GM19455 (cell line): ENCODE data around the gene ATP8A1.
"Not testable (repeated sequence)": the region's sequence is repeated elsewhere in the genome, so short reads cannot be mapped to it uniquely, and the experiment has no call there.

Experiments used
- ATAC-seq: cut with Tn5 transposase; IDR thresholded peaks from one replicate; pipeline ENCODE4 v1.9.1; 2021; ENCODE audit not compliant: unreplicated experiment

Gene ATP8A1

DNA sequence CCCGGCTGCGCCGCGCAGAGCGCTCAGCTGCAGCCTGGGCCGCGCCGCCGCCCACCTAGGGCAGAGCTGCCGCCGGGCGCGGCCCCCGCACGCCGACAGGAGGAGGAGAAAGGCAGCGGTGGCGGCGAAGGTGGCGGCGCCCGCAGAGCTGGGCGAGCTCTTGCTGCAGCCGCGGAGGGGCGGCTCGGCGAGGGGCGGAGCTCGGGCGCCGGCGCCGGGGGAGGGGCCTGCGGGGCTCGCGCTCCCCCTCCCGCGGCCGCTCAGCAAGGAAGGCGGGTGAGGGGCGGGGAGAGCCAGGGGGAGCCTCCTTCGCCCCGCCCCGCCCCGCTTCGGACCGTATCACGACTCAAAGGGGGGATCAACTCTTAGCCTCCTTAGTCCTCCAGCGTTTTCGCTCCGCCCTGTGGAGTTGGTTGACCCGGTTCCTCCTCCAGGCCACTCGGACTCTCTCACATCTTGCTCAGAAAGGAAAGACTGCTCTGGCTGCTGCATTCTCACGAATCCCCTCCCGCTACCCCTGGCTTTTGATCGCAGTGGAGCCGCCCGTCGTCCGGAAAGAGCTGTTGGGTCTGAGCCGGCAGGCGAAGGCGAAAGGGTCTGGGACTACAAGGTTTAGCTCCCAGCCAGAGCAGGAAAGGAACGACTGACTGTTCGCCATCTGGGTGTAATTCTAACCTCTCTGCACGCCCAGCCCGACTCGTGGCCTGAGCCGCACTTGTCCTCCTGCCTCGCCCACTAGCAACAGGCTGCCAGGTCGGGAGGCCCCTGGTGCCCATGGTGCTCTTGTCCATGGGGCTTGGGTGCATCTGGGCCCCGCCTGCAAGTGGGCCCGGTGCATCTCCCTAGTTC lies at the start of gene ATP8A1:
ATP8A1 (minus strand) TSS at position 162 of the 849 bp plus-strand sequence. CDS start 232 bp downstream, outside the sequence.
- peak; percentile 74 for ATAC-seq

DNA sequence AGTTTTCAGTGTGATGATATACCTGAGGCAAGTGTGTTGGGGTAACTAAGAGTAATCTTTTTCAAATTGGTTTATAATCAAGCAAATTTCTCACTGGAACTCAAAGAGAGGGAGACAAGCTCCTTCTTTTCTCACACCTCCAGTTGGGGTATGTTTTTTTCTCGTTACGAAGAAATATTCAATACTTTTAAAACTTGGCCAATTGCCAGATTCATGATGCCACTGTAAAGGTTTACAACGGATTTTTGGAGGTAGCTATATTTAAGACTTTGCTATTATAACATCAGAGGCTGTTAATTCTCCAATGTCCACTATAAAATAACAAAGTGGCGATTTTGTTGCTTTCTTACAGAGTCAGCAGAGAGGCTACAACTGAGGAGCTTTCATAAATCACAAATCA lies 49.2 kb upstream of the ATP8A1 start:
- no peak for ATAC-seq

DNA sequence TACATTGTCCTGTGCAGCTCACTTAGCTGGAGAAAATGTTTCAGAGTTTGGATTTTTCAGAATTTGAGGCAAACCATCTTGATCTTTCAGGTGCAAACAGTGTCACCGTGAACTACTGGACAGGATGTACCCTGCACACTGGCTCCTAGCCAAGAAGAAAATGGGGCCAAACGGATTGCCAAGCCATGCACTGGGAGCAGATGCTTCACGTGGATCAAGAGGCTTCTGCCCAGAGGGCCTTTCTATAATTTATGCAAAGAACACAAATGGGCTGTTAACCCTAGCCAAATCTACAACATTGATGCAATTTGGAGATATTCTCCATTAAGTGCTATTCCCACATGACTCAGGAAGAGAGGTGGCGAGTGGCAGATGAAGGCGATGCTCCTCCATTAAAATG lies 46.9 kb upstream of the ATP8A1 start:
- no peak for ATAC-seq

DNA sequence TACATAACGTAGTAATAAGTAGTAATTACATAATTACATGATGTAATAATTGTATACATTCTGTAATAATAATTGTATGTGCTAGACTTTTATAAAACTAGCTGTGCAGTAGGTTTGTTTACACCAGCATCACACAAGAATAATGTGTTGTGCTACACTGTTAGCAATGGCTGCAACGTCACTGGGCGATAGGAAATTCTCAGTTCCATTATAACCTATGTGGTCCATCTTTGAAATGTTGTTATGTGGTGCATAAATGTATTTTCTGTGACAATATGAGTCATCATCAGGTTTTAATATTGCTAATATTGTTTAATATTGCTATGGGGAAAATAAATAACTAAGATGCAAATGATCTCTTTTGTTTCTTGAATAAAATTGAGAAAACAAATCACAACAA lies 46.0 kb upstream of the ATP8A1 start:
- ATAC-seq, result no peak

DNA sequence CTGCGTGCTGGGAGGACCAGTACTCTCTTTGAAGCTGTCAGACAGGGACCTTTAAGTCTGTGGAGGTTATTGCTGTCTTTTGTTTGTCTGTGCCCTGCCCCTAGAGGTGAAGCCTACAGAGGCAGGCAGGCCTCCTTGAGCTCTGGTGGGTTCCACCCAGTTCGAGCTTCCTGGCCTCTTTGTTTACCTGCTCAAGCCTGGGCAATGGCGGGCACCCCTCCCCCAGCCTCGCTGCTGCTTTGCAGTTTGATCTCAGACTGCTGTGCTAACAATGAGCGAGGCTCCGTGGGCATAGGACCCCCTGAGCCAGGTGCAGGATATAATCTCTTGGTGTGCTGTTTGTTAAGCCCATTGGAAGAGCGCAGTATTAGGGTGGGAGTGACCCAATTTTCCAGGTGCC lies 44.9 kb upstream of the ATP8A1 start:
- not testable (repeated sequence) for ATAC-seq

DNA sequence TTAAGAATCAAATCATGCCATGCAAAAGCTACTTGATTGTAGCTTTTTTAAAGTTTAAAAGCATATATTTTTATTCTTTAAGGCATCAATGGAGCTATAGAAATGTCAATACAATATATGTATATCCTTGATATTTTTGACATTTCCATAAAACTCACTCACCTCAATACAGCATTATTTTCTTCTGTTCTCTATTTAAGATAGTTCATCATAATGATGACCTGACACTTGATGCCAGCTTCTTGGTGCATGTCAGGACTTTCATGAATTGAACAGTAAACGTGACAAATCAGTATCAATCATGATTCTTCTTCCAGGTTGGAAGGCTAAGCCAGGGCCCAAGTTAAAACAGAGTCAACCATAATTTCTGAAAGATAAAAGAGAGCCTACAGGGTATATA lies 33.6 kb upstream of the ATP8A1 start:
- ATAC-seq, result no peak

DNA sequence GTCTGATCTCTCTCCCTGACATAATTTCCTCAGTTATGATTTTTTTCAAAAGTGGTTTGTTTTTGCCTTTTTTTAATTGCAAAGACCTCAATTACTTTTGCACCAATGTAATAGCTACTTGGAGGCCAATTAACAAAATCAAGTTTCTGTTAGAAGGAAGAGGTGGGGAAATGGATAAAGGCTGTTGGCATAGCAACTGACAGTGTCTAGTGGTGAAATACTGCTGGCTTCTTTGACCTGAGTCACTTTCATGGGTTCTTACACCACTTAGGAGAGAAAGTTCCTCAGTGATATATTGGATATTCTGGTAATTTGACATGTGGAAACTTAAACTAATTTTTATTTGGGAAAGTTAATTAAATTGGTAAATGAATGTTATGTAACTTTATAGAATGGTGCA lies 26.5 kb upstream of the ATP8A1 start:
- ATAC-seq, result no peak

DNA sequence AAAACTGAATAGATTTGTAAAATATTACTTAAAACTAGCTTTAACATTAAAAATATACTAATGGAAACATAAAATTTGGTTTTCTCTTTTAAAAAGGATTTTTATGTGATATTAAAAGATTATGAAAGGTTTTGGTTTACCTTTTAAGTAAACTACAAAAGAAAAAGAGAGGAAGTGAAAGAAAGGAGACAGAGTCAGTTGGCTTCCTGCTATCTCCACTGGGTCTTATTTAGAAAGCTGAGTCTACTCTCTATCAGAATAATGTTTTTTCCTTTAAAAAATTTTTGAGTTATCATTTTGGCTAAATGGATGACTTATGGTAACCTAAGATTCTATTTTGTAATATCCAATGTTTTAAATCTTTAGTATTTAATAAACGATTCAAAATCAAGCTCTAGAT lies 21.6 kb upstream of the ATP8A1 start:
- no peak for ATAC-seq

DNA sequence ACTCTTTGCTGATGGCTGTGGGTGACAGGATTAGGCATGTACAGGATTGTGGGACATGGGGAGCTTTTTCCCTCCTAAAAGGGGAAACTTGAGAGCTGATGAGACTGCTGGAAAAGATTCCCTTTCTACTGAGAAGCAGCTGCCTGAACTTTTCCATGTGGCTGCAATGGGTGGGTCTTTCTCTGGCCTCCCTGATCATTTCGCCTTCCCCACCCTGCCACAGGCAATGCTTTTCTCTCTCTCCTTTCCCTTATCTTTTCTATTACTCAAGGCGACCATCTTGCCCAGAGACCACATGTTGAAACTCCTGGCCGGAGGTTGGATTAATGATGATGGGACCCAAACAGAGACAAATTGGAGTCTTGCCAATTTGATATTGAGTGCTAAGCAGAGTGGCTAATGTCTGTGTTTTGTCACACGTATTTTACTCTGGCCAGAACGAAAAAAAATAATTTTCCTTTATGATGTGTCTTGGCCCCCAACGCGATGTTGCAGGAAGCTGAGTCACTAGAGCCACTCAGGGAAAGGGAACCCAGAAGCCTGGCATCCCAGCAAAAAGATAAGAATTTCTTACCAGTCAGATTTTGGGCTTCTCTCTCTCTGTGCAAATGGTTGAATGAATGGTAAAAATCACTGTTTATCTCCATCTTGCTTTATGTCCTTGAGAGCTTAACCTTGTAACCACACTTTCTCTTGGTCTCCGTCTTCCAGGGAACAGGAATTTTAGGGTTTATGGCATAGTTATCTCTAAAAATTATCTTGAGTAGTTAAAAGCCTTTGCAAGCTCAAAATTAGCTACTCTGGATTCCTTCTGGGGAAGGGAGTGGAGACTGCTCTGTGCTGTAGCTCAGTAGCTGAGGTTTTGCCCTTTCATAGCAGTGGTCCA lies 19.4 kb upstream of the ATP8A1 start:
- ATAC-seq, result no peak

DNA sequence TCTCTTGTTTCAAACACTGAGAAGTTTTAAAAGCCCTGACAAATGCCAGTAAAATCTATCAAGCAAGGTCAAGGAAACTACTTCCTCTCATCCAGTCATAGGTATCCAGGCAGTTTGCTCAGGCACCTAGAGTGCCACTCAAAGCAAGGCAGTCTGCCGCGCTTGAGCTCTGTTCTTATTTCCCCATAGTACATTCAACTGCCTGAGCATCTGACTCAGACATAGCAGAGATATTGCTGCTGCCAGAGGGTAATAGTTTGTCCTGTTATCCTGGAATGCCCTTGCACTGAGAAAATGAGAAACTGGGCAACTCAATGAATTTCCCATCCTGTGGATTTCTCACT lies 16.1 kb upstream of the ATP8A1 start:
- ATAC-seq, result no peak

DNA sequence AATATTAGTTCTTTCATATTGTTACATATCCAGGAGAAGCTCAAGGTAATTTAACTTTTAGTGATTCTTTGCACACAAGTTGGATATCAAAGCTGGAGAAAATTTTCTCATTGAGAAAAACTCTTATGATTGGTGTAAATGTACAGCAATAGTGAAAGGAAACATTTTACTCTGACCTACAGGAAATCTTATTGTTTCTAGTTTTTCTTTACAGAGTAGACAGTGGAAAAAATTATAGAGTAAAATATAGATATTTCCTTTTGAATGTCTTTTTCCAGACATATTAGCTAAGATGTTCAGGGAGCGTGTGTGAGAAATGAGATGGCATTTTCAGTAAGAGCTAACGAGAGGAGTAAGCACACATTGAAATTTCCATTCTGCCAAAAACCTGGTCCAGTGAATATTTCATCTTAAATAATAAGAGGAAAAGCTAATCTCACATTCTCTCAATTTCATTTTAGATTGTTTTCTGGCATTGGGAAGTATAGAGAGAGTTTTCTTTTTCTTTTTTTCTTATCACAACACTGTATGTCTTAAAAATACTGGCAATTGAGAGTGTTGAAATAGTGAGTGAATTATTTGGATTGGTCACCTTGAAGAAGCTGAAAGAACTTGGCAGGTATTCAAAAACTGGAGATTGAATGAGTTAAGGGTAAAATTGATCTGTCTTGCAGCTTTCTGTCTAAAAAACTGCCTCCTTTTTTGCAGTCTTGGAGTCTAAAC lies 15.6 kb upstream of the ATP8A1 start:
- no peak for ATAC-seq

DNA sequence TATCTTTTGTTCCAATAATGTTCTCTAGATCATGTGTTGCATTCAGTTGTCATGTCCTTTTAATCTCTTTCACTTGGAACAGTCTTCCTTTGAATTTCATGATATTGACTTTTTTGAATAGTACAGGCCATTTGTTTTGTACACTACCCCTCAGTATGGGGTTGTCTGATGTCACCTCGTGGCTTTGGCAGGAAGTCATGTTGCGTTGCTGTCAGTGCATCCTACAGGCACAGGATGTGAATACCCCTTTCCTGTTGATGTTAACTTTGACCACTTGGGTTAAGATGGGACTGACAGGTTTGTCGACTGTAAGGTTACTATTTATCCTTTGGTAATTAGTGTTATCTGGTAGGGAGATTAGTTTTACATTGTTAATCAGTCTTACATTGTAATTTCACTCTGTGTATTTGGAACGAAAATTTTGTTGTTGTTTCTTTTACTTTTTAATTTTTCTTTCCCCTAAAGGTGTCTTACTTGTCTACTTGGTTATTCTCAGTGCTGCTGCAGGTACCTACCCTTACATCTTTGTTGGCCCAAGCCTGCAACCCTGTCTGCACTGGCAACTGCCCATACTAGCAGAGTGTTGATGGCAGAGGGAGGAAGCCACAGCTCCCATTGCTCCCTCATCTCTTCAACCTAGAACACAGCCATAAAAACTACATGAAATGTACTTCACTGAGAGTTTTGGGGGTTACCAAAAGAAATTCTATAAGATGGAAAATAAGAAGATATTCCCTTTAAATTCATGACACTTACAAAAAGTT lies 14.7 kb upstream of the ATP8A1 start:
- ATAC-seq, result no peak

DNA sequence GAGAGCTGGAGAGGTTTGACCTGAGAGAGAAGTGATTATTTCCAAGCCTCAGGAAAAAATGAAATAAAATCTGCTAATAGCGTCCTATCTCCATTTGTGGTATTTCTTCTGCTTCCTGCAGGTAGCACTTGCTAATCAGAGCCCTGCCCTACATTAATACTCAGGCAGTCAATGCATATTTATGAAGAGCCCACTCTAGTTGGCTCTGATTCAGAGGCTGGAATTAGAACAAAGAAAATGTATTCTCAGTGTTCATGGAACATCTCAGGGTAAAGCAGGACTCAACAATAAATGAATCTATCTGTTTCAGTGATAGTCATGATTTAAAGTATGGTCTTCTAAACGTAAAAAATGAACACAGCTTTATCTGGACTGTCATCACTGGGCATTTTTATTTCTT lies 1.4 kb upstream of the ATP8A1 start:
- no peak for ATAC-seq

DNA sequence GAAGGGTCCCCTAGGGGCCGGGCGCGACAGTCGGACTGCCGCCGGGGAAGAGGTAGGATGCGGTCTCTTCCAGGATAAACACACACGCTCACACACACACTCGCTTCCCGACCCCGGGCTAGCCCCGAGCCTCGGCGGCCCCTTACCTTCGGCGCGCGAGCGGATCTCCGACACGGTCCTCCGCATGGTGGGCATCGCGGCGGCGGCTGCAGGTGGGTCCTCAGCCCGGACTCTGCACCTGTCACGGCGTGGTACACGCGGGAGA lies 294 bp downstream of the ATP8A1 start:
- no peak for ATAC-seq

DNA sequence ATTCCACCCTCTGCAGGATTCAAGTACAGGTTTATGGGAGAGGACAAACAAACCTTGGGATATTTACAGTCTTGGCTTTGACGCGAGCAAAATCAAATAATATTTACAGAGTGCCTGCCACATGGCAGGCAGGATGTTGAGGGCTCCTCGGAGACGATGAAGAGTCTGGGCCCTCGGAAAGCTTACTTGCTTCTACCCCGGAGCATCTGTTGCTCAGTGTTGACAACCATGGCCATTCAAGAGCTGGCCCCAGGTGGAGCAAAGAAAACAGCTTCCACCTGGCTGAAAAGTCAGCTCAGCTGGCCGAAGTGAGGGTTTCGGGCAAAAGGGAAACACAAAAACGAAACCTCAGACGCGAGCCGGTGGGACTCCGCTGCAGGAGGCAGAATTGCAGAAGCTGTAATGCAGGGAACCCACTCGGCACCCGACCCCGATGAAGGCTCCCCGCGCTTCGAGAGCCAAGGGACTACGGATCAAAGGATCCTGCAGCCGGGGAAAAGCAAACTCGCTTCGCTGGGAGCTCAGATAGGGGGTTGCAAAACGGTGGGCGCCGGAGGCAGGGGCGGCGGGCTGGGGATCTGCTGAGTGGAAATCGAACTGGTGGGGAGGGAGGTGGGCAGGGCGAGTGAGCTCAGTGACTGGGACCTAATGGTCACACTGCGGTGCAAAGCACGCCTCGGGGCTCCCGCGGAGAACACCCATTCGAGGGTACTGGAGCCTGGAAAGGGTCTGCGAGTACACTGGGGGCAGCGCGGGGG lies 805 bp downstream of the ATP8A1 start:
- ATAC-seq, result peak; percentile 32

DNA sequence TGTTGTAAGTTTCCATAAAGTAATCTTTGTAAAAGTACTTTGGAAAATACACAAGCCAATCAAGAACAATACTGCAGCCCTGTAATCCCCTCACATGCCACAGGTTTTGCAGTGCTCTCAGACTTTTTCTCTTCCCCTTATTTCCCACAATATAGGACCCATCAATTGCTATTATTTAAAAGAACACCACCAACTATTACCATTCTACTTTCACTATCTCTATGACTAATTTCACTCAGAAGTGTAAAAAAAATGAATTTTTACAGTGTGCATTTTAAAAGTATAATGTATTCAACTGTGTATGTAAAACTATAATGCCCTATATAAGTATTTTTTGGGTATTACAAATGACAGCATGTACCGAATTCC lies 1.7 kb downstream of the ATP8A1 start:
- no peak for ATAC-seq

DNA sequence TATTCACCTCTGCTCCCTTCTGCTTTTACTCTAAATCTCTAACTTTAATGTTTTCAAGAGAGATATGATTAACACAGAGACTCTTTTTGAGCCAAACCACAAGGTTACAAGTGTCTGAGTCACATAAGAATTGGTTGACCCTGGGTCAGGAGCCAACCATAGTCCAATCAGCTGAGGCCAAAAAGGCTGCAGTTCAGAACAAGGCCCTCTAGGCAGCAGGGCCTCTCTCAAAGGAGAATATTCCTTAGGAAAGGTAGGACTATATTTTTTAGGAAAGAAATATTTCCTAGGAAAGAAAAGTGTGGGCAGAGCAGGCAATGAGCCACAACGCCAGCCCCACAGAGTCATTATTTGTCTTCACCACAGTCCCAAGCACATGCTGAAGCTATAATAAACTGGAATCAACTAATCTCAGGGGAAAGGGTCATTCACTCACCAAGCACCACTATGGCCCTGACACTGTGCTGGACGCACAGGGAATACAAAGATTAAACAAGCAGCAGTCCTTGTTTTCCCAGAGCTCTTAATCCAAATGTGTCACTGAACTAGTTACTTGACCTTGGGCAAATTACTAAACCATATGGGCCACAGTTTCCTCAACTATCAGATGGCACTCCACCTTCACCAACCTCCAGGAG lies 2.2 kb downstream of the ATP8A1 start:
- no peak for ATAC-seq

DNA sequence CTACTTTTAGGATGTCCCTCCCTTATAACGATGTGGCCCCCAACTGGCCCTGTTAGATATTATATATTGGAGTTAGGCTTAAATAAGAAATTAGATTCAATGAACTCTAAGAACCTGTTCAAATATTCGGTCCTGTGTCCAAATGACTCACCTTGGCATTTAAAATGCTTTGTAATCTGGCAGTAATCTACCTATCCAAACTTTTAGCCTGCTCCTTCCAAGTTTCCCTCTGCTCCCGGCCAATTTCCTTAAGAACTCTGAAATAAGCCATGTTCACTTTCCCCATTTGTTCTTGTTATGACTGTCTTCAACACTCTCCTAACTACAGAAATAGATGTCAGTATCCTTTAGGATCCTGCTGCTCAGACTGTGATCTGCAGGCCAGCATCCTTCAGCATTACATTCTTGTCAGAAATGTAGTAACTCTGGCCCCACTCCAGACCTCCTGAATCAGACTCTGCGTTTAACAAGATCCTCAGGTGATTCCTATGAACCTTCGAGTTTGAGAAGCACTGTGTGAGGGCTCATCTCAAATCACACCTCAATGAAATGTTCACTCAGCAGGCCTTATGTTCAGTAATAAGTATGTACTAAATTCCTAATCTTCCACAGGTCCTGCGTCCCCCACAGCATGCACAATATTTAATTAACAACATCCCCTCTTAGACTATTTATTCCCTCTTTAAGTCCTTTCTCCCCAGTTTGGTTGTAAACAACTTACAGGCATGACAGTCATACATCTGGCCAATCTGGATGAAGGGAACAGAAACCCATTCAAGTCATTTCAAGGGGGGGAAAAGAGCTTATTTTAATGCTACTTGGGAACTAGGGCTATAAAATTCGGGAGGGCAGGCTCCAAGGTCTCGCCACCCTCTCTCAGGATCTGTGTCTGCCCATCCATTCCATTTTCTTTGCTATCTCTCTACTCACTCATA lies 3.0 kb downstream of the ATP8A1 start:
- ATAC-seq, result no peak
